Measurements from ENCODE around the gene DHX36. TPM values are rescaled to one million over a fixed set of nuclear protein-coding genes. Genes with fewer than 3 reads are reported as not detected.

DHX36 gene, protein sequence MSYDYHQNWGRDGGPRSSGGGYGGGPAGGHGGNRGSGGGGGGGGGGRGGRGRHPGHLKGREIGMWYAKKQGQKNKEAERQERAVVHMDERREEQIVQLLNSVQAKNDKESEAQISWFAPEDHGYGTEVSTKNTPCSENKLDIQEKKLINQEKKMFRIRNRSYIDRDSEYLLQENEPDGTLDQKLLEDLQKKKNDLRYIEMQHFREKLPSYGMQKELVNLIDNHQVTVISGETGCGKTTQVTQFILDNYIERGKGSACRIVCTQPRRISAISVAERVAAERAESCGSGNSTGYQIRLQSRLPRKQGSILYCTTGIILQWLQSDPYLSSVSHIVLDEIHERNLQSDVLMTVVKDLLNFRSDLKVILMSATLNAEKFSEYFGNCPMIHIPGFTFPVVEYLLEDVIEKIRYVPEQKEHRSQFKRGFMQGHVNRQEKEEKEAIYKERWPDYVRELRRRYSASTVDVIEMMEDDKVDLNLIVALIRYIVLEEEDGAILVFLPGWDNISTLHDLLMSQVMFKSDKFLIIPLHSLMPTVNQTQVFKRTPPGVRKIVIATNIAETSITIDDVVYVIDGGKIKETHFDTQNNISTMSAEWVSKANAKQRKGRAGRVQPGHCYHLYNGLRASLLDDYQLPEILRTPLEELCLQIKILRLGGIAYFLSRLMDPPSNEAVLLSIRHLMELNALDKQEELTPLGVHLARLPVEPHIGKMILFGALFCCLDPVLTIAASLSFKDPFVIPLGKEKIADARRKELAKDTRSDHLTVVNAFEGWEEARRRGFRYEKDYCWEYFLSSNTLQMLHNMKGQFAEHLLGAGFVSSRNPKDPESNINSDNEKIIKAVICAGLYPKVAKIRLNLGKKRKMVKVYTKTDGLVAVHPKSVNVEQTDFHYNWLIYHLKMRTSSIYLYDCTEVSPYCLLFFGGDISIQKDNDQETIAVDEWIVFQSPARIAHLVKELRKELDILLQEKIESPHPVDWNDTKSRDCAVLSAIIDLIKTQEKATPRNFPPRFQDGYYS
- 71.1 and 81.9 TPM in 2 replicates for total RNA-seq

- intact Hi-C loops (cut with micrococcal nuclease) = loop anchor here (1.0 to 10.0 kb wide), 5 partner anchors 203 to 1548 kb away; partner anchors contain the start of genes ARHGEF26, GMPS, RAP2B and SLC33A1
These were observed at the start of gene DHX36 for GRCh38 chr3:154323891-154324738. Gene DHX36 (minus strand): TSS chr3:154324487. CDS start chr3:154324416, 71 bp downstream.

DNA sequence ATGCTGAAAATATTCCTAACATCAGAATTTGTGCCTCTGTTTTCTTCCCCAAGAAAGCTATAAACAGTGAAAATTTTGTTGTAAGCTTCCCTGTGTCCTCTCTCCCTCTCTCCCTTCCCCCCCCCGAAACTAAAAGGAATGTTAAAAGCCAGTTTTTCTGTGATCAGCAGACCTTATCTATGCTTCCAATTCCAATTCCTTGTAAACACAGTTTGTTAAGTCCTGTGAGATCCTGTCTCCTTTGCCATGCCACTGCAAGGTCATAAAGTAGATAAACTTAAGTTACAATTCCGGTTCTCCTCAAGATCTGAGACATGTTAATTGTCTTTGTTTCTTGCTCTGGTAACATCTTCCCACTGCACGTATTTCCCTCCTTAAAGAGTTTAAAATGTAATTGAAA, 42.9 kb upstream of the DHX36 start:
- intact Hi-C loops (cut with micrococcal nuclease) = no loop called here

DNA sequence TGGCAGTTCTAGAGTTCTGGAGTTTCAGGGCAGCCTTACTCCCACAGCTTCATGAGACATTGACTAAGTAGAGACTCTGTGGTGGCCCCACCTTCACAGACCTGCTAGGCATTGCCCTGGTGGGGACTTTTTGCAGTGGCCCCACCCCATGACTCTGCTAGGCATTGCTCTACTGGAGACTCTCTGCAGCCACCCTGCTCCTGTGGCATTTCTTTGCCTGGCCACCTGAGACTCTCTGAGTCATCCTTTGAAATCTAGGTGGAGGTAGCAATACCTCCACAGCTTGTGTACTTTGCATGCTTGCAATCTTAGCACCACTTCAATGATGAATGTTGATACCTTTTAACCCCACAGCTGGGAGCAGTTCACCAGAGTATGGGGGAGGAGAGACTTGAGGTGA, 40.6 kb upstream of the DHX36 start:
- intact Hi-C loops (cut with micrococcal nuclease) = no loop called here

DNA sequence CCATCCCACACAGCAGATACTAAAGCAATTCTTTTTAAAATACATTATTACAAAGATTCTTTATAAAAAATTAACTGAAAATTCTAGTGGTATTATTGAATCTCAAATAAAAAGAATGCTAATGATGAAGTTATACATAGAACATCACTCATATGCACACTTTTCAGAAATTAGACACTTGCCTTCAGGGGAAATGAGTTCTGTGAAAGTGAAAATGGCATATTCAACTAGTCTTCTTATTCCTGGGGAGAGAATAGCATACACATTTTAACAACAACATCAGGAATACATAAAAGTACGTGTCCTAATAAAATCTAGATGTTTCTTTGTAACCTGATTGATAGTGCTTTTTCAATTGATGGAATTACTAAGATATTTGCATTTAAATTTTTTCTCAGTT, 36.8 kb upstream of the DHX36 start:
- intact Hi-C loops (cut with micrococcal nuclease) = no loop called here

DNA sequence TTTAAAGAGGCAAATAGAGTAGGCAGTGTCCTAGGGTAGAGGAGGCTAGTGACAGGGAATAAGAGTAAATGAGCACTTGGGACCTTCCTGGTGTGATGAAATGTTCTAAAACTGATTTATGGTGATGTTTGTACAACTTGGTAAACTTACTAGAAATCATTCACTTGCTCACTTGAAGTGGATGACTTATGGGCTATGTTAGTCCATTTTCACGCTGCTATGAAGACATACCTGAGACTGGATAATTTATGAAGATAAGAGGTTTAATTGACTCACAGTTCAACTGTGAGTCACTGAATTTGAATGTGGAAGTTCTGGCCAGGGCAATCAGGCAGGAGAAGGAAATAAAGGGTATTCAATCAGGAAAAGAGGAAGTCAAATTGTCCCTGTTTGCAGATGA, 31.7 kb upstream of the DHX36 start:
- intact Hi-C loops (cut with micrococcal nuclease) = no loop called here

GRCh38 chr3:154349223-154349622, 24.9 kb upstream of the DHX36 start:
- intact Hi-C loops (cut with micrococcal nuclease) = no loop called here

DNA sequence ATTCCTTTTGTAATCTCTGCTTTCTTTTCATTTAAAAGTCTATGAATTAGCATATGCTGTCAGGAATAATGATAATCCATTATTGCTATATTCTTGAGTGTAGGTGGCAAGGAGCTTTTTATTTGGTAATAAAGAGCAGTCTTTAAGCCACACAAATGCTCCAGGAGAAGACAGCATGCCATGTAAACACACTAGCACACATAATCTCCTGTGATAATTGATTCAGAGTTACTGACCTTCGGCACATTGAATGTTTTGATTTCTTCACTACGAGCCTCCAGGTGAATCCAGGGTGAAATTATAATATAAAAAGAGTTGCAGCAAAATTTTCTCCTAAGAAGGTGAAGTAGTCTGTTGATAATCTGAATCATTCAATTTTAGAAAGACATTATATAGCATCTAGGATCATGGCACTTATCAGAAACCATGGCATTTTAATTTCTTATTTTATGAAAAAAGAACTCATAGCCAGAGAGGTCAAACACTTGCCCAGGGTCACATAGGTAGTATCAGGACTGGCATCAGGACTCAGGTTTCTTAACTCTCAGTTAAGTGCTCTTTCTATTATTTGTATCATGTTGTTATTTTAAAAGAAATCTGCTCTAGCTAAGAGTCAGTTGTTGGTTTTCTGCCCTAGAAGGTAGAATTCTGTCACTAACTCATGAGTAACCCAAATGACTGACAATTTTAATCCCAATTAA, 21.3 kb upstream of the DHX36 start:
- intact Hi-C loops (cut with micrococcal nuclease) = no loop called here

- intact Hi-C loops (cut with micrococcal nuclease) = no loop called here
These were observed 14.3 kb upstream of the DHX36 start for GRCh38 chr3:154338570-154338969.

DNA sequence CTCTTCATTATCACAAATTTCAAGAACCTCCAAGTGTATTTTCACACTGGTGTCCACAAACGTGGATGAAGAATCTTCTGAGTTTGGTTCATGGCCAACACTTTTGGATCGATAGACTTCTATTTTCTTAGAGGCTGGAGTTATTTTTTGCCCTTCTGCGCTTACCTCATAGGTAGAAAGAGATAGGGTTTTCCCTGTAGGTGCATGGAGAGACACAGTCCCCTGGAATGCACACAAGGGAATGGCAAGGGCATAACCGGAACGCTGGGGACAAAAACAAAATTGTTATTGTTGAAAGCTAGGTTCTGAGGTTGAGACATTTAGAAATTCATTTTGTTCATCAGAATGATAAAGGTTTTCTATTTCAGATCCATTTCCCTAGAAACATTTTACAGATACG, 13.7 kb upstream of the DHX36 start:
- intact Hi-C loops (cut with micrococcal nuclease) = no loop called here

GRCh38 chr3:154334973-154335420, 10.7 kb upstream of the DHX36 start:
- intact Hi-C loops (cut with micrococcal nuclease) = loop anchor here (2.0 kb wide), 2 partner anchors 988 to 1368 kb away; no protein-coding TSS in a partner anchor

DNA sequence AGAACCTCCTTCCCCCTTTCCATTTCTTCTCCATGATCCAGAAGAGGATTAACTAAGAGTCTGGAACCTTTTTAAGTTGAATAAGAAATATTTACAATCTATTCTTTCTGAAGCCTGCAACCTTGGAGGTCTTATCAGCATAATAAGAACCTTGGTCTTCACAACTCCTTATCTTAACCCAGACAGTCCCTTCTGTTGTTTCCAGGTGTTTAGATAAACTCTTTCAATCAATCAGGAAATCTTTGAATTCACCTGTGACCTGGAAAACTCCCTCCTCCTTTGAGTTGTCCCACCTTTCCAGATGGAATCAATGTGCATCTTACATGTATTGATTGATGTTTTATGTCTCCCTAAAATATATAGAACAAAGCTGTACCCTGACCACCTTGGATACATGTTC, 3.6 kb upstream of the DHX36 start:
- intact Hi-C loops (cut with micrococcal nuclease) = loop anchor here (10.0 kb wide), 1 partner anchor 1227 kb away; no protein-coding TSS in a partner anchor

- intact Hi-C loops (cut with micrococcal nuclease) = loop anchor here (1.0 to 10.0 kb wide), 5 partner anchors 204 to 1547 kb away; partner anchors contain the start of genes ARHGEF26, GMPS, RAP2B and SLC33A1
These were observed 632 bp upstream of the DHX36 start for GRCh38 chr3:154324919-154325318.

DNA sequence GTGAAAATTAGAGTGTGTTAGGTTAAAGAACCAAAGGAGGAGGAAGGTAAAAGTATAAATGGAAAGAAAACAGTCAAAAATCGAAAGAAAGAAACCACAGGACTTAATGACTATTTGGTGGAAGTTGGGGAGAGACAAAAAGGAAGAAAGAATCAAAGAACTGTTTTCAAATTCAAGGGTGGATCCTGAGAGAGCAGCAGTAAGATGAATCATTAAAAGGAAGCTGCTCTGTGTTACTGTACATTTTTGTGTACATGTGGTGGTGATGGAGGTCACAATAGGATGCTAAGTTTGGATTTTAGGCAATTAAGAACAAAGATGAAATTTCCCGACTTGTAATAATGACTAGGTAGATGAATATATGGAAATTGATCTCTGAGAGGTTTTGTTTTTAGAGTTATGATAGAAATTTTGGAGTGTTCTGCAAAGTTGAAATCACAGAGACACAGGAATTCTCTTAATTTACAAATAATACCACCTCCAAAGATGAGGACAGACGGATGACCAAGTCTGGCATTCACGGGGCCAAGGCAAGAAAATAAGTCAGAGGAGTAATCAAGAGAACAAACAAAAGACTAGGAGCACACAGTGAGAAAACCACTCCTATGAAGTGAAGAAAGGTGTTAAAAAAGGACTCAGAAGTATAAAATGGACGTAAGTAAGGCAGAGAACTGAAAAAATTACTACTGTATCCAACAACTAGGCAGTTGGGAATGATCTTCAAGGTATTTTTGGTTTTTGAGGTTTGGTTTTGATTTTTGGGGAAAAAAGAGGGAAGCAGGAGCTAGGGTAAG, 7.1 kb downstream of the DHX36 start:
- intact Hi-C loops (cut with micrococcal nuclease) = no loop called here

- intact Hi-C loops (cut with micrococcal nuclease) = no loop called here
These were observed 10.1 kb downstream of the DHX36 start for GRCh38 chr3:154314152-154314551.

GRCh38 chr3:154310840-154311239, 13.4 kb downstream of the DHX36 start:
- intact Hi-C loops (cut with micrococcal nuclease) = no loop called here

DNA sequence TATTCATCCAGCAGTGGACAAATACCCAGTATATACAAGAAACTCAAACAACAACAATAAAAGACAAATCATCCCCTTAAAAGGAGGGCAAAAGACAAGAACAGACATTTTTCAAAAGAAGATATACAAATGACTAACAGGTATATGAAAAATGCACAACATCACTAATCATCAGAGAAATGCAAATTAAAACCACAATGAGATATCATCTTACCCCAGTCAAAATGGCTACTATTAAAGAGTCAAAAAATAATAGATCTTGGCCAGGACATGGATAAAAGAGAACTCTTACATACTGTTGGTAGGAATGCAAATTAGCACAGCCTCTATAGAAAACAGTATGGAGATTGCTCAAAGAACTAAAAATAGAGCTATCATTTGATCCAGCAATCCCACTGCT, 16.9 kb downstream of the DHX36 start:
- intact Hi-C loops (cut with micrococcal nuclease) = no loop called here

DNA sequence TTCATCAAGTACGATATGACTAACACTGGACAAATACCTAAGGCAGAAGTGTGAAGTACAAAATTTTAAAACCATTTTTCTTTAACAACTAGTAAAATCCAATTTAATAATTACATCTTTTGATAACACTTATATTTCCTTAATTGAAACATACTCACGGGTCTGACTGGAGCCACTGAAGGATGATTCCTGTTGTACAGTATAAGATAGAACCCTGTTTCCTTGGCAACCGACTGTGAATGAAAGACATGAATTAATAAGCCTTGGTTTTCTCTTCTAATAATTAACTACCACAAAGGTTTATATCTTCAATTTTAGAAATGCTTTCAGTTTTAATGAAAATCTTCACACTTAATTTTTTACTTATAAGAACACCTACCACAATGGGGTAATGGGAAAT, 19.4 kb downstream of the DHX36 start:
- intact Hi-C loops (cut with micrococcal nuclease) = no loop called here

DNA sequence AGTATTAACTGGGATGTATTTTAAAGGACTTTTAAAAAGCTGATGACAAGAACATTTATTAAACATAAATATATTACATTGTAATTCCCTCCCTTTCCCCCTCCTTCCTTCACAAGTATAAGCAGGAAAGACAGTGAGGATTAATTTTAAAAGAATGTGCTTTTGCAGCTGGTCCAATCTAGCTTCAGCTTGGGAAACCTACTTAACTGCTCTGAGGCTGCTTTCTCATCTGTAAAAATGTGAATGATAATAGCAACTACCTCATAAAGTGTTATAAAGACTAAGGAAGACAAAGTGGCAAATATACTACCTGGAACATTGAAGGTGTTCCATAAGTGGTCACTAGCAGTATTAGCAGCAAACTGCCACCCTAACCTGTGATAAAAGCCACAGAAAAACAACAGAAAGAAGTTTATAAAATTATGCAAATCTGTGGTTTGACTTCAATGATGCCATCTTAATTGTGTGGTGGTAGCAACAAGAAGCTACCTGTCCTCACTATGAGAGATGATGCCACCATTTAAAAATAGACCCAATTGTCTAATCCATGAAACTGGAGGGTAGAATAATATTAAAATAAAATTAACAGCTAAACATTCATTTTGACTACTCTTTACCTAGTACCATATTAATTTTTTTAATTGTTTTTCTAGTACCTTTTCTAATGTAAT, 20.0 kb downstream of the DHX36 start:
- intact Hi-C loops (cut with micrococcal nuclease) = no loop called here

DNA sequence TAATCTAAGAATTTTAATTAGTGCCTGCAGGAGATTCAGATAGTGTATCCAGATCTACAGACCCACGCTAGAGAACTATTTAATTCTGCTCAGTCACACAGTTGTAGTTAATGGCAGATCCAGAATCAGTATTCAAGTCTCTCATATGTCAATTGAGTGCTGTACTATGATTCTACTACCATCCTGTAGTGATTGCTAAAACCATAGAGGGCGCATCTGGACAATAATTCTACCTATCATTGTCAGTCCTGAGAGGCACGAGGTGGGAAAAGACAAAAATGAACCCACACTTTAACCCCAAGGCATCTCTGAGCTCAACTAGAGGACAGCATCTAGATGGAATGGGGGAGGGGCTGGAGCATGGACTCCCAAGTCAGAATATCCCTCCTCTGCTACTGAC, 22.7 kb downstream of the DHX36 start:
- intact Hi-C loops (cut with micrococcal nuclease) = no loop called here
